ENCODE data around the gene ANXA6.

ANXA6 gene

DNA sequence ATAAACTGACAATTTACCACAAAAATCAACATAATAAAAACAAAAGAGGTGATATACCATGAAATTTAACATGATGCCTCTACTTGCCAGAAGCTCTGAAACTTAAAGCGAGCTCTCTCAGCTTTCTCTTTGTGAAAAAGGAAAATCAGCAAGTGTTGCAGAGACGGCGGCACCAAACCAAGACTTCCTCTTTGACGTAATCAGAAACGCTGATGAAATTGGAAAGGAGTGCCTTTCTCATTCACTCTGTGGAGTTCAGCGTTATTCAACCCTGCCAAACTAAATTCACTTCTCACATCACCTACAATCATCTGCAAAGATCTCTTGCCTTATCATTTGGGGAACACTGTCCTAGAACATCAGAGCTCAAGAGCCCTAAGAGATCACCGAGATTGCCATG is 32.2 kb downstream of the ANXA6 start:
- no peak for DNase-seq

DNA sequence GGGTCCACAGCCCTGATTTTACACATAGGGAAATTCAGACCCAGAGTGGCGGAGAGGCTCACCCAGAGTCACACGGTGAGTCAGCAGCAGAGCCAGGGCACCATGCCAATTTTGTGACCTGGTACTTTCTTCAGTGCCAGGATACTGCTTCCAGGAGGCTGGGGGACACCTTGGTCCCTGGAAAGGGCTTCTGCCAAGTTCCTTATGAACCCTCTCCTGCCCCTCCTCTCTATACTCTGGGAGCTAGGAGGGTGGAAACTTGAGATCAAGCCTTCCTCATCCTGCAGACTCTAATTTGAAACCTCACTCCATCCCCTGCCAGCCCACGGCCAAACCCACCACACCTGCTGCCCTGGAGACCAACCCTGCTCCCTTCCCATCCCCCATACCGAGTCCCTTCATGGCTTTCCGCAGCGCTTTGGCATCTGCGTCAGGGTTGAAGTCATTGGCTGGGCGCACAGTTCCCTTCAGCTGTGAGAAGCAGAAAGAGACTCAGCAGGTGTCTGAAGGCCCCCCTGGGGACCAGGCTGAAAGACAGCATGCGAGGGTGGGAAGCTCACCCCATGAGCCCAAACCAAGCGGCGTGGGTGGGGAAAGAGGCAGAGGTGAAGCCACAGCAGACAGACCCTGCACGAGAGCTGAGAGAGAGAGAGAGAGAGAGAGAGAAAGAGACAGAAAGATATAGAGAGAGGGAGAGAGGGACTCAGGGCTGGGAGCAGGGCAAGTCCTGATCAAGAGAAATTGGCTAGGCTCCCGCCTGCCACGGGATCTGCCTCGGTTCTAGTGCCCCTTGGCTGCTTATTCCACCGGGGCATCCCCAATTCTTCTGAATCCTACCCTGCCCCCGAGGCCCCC is 33.5 kb downstream of the ANXA6 start:
- DNase-seq: no peak

DNA sequence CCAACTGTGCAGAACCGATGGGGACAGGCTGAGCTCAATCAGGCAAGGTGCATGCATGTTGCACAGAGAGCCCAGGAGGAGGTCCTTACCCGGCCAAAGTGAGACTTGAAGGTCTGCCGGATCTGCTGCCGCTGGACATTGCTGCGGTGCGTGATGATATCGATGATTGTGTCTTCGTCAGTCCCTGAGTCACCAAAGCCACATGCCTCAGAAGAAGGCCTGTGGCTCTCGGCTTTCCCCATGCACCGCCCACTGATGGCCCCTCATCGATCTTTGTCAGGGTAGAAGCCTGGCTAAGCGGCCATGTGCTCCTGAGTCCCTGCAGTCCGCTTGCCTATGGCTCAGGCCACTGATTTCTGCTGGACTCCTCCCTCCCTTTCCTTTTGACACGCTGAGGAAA is 34.8 kb downstream of the ANXA6 start:
- no peak for DNase-seq

DNA sequence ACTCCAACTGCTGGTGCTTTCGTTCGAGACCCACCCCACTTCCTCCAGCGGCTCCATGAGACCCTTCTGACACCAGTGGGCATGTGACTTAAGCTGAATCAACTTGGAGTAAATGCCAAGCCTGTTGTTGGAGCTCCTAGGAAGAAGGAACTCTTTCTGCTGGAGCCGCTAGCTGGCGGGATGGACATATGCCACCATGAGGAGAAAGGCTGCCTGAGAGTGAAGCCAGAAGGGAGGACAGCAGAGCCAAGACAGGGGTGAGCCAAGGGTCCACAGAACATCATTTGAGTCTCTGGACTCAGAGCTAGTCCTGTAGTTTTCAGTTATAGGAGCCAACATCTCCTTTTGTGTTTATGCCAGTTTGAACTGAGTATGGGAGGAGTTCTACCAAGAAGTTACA is 35.9 kb downstream of the ANXA6 start:
- no peak for DNase-seq

GRCh38 chr5:151121095-151121494 is 36.5 kb downstream of the ANXA6 start:
- DNase-seq: no peak

- no peak for DNase-seq
These were observed 38.5 kb downstream of the ANXA6 start for GRCh38 chr5:151118913-151119575.

GRCh38 chr5:151115272-151115905 is 42.2 kb downstream of the ANXA6 start:
- DNase-seq: no peak

- no peak for DNase-seq
These were observed 43.9 kb downstream of the ANXA6 start for GRCh38 chr5:151113651-151114050.

DNA sequence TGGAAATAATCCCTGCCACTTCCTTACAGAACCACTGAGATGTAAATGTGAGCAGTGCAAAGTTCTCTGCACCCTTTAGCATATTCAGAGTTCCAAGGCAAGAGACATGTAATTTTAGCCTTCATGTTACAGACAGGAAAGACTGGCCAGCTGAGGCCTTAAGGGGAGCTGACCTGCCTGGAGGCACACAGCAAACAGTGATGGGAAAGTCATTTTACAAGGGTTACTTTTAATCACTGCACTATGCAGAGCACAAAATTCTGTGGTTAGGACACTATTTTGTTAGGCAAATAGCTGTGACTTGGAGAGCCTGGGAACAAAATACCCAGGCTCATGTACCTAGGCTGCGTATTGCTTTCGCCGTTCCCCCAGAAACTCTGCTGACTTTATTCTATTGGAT is 46.6 kb downstream of the ANXA6 start:
- DNase-seq: no peak

DNA sequence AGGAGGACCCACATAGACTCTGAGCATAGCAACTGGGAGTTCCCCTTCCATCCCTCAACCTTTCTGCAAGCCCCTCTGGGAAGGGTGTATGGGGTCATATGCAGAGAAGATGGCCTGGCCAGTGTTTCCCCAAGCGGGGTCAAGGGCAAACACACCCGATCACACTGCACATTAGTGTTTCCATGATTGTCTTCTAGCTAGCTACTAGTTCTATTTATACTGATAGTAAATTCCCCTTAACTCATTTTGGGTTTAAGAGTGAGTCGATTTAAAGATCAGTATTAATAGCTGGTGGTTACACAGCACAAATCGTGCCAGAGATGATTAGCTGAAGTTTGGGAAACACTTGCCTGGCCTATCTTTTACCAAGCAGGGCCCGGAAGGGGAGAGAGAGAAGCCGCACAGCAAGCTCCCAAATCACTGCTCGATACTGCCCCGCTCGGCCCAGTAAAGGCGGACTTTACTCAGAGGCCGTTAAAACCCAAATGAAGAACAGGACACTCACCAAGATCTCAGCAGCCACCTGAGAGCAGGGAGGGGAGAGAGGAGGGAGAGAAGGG is 47.4 kb downstream of the ANXA6 start:
- no peak for DNase-seq

DNA sequence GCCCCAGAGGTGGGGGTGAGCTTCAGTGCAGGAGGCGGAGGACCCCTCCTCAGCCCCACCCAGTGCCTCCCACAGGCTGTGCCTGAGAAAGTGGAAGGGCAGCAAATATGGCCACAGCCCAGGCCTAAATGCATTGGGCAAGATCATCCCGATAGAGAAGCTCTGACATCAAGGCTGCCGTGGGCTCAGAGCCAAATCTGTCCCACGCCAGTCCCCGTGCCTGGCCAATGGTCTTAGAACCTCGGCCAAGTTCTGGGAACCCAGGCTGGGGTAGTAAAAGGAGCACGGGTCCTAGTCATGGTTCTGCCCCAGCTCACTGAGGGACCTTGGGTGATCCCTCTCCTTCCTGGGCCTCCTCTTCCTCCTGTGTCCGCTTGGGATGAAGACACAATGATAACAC is 49.0 kb downstream of the ANXA6 start:
- no peak for DNase-seq

GRCh38 chr5:151107738-151108520 is 49.6 kb downstream of the ANXA6 start:
- DNase-seq: no peak

DNA sequence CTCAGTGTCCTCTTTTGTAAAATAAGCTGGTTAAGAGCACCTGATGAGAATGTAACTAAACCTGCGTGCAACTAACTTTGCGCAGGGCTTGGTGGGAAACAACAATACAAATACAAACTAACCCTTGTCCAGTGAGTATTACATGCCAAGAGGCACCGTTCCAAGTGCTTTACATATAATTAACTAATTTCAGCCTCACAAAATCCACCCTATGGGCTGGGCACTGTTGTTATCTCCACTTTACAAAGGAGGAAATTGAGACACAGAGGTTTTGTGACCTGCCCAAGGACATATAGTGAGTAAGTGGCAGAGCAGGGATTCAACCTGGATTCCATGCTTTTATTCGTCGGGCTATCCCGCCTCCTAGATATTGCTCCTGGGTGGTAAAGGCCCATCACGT is 50.5 kb downstream of the ANXA6 start:
- no peak for DNase-seq

DNA sequence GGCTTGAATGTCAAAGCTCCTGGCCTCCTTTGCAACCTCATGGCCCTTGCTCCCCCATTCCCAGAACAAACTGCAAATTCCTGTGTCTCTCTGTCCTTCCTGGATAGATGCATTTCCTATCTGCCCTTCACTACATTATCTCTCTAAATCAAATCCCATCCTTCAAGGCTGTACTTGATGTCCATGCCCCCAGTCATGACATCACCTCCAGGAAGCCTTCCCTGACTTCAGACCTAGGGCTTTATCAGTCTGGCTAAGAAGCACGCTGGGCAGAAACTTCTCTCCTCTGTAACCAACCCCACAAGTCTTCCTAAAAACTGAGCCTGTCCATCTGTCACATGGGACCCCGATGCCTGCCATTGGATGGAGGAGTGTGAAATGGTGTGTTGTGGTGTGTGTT is 51.1 kb downstream of the ANXA6 start:
- DNase-seq: no peak

GRCh38 chr5:151106043-151106442 is 51.5 kb downstream of the ANXA6 start:
- DNase-seq: no peak

- no peak for DNase-seq
These were observed 52.0 kb downstream of the ANXA6 start for GRCh38 chr5:151105561-151105960.

DNA sequence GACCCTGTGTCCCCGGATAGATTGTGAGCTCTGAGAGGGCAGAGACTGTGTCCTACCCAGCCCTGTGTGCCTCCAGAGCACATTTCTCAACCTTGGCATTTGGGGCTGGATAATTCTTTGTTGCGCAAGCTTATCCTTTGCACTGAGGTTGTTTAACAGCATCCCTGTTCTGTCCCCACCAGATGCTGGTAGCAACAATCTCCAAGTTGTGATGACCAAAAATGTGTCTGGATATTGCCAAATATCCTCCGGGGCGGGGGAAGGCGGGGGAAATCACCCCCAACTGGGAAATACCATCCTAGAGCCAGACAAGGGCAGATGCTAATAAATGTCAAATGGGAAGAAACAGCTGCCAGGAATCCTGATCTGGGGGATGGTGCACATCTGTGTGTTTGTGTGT is 52.8 kb downstream of the ANXA6 start:
- no peak for DNase-seq

- DNase-seq: no peak
These were observed 55.8 kb downstream of the ANXA6 start for GRCh38 chr5:151101746-151102145.

- no peak for DNase-seq
These were observed 56.4 kb downstream of the ANXA6 start for GRCh38 chr5:151101151-151101550.

DNA sequence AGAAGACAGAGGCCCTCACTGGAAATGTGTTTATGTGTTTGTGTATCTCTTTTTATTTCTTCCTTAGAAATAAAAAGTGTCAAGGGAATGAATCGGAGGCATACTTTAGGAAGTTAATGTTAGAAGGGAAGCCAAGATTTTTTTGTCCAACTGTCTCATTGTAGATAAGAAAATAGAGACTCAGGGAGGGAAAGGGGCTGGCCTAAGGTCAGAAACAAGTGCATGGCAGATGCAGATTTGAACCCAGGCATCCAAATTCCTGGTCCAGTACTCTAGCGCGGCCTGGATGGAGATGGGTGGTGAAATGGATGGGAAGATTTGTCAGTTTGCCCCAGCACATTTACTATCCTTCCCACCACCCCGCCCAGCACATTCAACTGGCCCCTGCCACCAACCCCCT is 56.9 kb downstream of the ANXA6 start:
- DNase-seq: no peak

DNA sequence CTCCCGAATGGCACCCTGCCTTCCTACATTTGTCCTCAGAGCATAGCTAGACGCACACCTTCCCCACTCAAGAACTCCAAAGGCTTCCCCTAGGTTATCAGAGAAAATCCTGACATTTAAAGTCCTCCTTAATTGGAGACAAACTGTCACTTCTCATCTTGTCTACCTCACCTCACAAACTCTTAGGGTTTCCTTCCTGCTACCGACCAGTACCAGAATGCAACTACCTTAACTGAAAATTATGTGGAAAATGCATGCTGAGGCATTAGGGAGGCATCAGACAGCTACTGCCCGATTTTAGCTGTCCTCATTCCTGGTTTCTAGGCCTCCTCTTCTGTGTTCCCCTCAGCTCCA is 58.8 kb downstream of the ANXA6 start:
- DNase-seq: no peak

GRCh38 chr5:151097820-151098767 is 59.5 kb downstream of the ANXA6 start:
- no peak for DNase-seq

Data from NCI-H510A (cell line).